ENCODE measurements around the gene SLC9A7.

Gene SLC9A7

GRCh38 chrX:46573331-46573891 lies 185.5 kb downstream of the SLC9A7 start, which contains the start of gene CHST7:
CHST7 (plus strand) TSS chrX:46573765; CDS start chrX:46573932, 167 bp downstream.
- DNase-seq (ENCODE audit: low read depth): peak; percentile 20

- no peak for DNase-seq (ENCODE audit: low read depth)
Observed at GRCh38 chrX:46572340-46572936, 186.5 kb downstream of the SLC9A7 start.

- no peak for DNase-seq (ENCODE audit: low read depth)
Observed at GRCh38 chrX:46571423-46572339, 187.2 kb downstream of the SLC9A7 start.

- no peak for DNase-seq (ENCODE audit: low read depth)
Observed at GRCh38 chrX:46569621-46570020, 189.3 kb downstream of the SLC9A7 start.

GRCh38 chrX:46567388-46567787 lies 191.5 kb downstream of the SLC9A7 start:
- DNase-seq (ENCODE audit: low read depth): no peak

GRCh38 chrX:46561824-46562657 lies 196.9 kb downstream of the SLC9A7 start:
- DNase-seq (ENCODE audit: low read depth): no peak

GRCh38 chrX:46559062-46559461 lies 199.9 kb downstream of the SLC9A7 start:
- no peak for DNase-seq (ENCODE audit: low read depth)

GRCh38 chrX:46554942-46555341 lies 204.0 kb downstream of the SLC9A7 start:
- no peak for DNase-seq (ENCODE audit: low read depth)

GRCh38 chrX:46553935-46554334 lies 205.0 kb downstream of the SLC9A7 start:
- DNase-seq (ENCODE audit: low read depth): no peak

- no peak for DNase-seq (ENCODE audit: low read depth)
Observed at GRCh38 chrX:46551494-46552128, 207.3 kb downstream of the SLC9A7 start.

- no peak for DNase-seq (ENCODE audit: low read depth)
Observed at GRCh38 chrX:46549914-46550313, 209.0 kb downstream of the SLC9A7 start.

All from stimulated activated CD8-positive, alpha-beta memory T cell treated with anti-CD3 and anti-CD28 coated beads, Interleukin-15, amount 100 ng/mL, for 1 hour (primary cell).